ENCODE measurements around the gene LOXL1.
A peak's percentile ranks its signal among the peaks of the same experiment; 100 is the strongest.

LOXL1 gene

GRCh38 chr15:73899197-73900094, 26.8 kb upstream of the LOXL1 start:
- no peak for DNase-seq

DNA sequence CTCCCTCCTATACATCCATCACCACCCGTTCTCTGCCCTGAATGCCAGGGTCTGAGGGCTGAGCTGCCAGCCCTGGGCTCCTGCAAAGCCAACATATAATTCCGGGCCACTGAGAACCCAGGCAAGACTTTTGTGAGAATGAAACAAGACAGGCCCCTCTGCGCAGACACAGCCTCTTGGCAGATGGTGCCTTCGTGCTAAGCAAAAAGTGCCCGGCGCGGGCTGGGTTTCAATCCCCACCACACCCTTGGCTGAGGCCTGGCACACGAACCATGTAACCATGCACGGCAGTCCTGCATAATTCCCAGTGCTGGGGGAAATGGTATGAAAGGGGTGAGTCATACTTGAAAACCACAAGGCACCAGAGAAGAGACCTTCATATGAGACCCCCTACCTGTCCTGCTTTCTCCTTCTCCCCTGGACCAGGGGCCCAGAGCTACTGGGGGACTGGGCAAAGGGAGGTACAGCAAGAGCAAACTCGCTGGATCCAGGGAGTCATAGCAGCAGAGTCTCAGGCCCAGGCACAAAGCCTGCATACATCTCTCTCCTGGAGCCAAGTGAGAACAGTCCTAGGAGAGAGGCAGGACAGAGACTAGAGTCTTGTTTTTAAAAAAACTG, 26.1 kb upstream of the LOXL1 start:
- DNase-seq: no peak

GRCh38 chr15:73901126-73901810, 25.0 kb upstream of the LOXL1 start:
- no peak for DNase-seq

- no peak for DNase-seq
These were observed 23.9 kb upstream of the LOXL1 start for GRCh38 chr15:73902121-73903020.

DNA sequence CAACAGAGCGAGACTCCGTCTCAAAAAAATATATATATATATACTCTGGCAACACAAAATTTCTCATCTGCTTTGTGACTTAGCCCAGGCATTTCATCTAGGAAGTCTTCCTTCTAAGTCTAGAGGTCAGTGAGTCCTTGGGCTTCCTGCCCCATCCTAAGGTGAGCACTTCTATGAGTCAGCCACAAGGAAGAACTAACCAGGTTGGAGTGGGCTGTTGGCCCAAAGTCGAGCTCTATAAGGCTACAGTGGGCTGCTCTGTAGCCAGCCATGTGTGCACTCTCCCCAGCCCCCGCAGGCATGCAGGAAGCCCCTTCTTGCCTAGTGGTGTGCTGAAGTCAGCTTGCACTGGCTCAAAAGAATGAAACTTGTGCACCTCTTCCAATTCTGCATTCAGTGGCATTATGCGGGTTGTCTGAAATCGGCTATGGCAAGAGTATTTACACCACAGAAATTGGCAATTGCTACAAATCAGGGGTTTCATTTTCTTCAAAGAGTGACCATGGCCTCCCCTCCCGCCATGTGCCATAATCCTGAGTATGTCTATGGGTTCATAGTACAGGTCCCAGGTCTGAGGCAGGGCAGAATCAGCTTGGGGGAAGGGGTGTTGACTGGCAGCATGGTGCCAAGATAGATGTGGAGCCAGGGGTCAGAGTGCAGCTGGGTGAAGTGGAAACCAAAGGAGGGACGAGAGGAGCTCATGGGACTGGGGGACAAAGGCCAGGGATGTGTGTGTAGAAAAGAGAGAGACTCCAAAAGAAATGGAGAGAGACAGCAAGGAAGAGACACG, 22.0 kb upstream of the LOXL1 start:
- DNase-seq: no peak

DNA sequence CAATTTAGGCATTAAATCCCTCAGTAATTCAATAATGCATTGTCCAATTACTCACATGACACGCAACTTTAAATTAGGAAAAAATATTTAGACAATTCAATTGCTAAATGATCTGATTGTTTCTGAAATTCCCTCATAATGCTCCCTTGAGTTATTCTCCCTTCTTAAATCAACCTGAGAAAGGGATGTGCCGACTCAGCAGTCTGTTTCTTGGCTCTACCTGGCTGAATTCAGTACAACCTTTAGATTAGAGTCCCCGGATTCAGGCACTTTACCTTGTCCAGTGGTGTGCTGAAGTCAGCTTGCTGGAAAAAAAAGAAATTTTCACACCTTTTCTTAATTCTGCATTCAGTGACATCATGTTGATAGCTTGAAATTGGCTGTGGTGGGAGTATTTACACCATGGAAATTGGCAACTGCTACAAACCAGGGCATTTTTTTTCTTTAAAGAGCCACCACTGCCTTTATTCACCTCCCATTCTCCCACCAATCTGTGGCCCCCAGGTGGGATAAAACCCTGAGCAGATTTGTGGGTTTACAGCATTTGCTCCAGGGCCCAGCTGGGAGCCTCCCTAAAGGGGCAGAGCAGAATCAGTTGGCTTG, 20.9 kb upstream of the LOXL1 start:
- DNase-seq: no peak

GRCh38 chr15:73906346-73907034, 19.8 kb upstream of the LOXL1 start:
- DNase-seq: no peak

GRCh38 chr15:73907035-73907408, 19.2 kb upstream of the LOXL1 start:
- DNase-seq: peak; percentile 65

- peak; percentile 87 for DNase-seq
These were observed 18.0 kb upstream of the LOXL1 start for GRCh38 chr15:73908030-73908821.

- DNase-seq: no peak
These were observed 17.5 kb upstream of the LOXL1 start for GRCh38 chr15:73908822-73909122.

DNA sequence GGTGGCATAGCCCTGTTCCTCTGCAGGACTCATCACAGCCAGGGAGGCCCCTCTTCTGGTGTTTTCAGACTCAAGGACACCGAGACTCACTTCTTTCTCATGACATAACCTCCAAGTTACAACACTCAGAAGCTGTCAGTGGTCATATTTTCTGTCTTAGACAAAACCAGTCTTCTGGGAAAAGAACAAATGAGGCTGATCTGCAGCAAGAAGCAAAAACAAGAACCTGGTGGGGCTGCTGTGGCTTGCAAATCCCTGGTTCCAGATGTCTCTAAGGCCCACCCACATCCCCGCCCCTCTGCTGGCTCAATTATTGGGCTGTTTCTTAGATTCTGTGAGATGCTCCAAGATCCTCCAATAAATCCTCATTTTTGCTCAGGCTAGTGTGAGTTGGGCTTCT, 16.6 kb upstream of the LOXL1 start:
- no peak for DNase-seq

GRCh38 chr15:73910522-73911303, 15.5 kb upstream of the LOXL1 start:
- DNase-seq: no peak

DNA sequence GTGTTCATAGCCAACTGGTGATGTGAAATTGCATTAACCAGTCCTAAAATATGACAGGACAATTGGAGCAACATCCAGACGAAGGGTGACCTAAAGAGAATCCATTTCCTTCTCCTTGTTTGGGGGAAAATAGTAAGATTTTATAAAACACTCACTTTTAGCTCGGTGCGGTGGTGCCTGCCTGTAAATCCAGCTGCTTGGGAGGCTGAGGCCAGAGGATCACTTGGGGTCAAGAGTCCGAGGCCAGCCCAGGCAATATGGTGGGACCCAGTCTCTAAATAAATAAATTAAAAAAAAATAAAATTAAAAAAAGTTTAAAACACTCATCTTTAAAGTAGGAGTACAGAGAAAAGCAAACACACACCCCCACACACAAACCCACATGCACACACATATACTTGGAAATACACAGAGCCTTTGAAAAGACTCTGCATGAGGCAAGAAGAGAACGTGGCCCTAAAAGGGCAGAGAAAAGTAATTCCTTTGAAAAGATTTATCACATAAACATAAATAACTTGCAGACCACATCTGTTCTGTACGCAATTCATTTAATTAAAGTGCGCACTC, 14.1 kb upstream of the LOXL1 start:
- no peak for DNase-seq

DNA sequence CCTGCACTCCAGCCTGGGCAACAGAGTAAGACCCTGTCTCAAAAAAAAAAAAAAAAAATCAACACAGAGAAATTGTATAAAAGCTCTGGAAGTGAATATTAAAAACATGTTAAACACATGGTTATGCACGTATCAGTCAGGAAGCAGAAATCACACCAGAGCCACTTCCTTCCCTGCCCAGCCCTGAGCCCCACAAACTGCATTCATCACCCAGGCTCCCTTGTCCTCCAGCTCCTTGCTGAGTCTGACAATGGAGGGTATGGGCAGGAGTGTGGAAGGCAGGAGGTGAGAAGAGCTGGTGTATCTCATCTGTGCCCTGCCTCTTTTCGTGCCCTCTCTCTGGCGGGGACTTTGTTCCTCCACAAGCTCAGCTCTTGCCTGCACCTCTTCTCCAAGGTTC, 12.1 kb upstream of the LOXL1 start:
- peak; percentile 72 for DNase-seq

- DNase-seq: no peak
These were observed 11.2 kb upstream of the LOXL1 start for GRCh38 chr15:73915082-73915481.

GRCh38 chr15:73918784-73919183, 7.5 kb upstream of the LOXL1 start:
- no peak for DNase-seq

- no peak for DNase-seq
These were observed 6.6 kb upstream of the LOXL1 start for GRCh38 chr15:73919706-73920105.

DNA sequence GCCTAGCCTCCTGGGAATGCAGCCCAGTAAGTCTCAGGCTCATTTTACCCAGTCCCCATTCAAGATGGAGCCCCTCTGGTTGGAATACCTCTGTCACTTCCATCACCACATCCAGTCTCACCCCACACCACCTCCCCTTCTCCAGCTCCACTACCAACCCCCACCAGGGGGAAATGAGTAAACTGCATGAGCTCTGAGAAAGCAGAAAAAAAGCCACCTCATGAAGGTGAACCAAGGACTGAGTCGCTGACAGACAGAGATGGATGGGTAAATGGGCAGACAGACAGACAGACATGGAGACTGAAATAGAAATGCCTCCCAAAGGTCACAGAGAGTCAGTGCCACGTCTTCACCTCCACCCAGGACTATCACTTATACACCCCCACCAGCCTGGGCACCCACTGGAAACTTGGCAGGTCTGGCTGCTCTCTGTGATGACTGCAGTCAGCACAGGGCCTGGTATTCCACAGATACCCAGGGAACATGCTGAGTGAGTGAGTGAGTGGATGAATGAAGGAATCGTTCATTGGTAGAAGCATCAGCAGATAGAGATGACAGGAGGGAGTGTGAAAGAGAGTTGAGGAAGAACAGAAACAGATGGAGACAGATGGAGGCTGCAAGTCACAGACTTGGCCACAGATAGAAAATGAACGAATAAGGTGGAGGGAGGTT, 4.9 kb upstream of the LOXL1 start:
- DNase-seq: no peak
